Stimulated activated CD4-positive, alpha-beta T cell treated with anti-CD3 and anti-CD28 coated beads, Interleukin-15, amount 100 ng/mL, for 48 hours (primary cell): ENCODE results near the gene HNMT.
"Not testable (repeated sequence)": the region's sequence is repeated elsewhere in the genome, so short reads cannot be mapped to it uniquely, and the experiment has no call there.

ENCODE experiments used
- DNase-seq, 2 donors: peaks; one replicate each; pipeline ENCODE4 v3.0.0-alpha.2; 2020; ENCODE audit warnings: low read depth in 2 of 2

Gene HNMT

GRCh38 chr2:137964066-137964858 is at the start of gene HNMT:
Gene HNMT (plus strand): TSS chr2:137964473. CDS start chr2:137964492, 19 bp downstream.
- no peak for DNase-seq

DNA sequence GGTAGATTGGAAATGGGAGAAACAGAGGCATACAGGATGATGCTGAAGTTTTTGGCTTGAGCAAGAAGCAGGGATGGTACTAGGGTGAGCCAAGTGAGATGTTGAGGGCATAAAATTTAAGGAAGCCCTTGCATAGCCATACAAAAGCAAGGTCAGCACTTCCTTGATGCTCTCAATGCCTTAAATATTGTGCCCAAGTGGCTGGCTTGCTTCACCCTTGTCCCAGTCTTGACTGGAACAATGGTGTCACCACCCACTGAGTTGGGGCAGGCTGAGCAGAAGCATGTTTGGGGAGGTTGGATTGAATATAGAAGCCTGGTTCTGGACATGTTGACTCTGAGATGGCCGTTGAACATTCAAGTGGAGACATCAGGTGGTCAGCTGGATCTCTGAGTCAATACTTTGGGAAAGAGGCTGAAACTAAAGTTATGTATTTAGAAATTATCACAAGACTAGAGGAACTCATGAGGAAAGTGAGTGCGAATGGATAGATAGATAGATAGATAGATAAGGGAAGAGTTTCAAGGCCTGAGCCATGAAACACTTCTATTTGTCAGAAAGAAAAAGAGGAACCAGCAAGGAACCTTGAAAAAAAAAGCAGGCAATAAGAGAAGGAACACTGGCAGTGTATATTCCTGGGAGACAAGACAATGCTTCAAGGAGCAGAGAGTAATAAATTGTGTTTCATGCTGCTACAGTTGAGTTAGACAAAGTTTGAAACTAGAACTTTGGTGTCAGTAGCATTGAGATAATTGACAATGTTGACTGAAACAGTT is 43.0 kb upstream of the HNMT start:
- no peak for DNase-seq

DNA sequence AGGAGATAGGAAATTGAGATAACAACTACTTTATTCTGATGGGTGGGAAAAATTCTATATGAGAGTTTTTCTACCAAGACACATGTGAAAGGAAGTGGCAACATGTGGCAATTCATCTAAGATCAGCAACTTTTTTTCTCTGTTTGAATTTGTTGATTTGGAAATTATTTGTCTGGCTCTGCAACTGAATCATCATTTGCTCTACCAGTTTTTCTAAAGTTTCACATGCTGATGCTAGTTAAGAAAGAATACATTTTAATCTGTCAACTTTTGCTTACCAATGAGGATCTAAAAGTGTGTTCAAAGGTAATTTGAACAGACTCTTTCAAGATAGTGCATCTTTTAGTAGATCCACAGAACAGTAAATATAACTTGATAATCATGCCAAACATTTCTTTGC is 42.1 kb upstream of the HNMT start:
- DNase-seq: not testable (repeated sequence)

DNA sequence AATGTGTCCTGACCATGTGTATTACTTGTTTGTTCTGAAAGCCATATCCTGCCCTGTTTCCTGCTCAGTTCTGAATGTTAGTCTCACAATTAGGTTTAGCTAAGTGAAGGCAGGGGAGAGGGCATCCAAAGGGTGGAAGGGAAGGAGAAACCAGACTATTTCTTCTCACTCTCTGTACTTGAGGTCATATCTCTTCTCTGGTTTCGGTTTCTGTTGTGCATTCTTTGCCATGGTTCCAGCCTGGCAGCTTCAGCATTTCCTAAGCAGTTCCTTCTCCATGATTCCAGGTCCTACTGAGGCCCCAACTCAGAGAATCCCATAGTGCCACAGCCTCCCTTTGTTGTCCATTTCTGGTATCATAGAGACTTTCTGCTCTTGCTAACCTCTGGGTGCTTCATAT is 40.3 kb upstream of the HNMT start:
- DNase-seq: no peak

- DNase-seq: no peak
Observed at GRCh38 chr2:137925599-137925998, 38.7 kb upstream of the HNMT start.

GRCh38 chr2:137927846-137928245 is 36.4 kb upstream of the HNMT start:
- no peak for DNase-seq

DNA sequence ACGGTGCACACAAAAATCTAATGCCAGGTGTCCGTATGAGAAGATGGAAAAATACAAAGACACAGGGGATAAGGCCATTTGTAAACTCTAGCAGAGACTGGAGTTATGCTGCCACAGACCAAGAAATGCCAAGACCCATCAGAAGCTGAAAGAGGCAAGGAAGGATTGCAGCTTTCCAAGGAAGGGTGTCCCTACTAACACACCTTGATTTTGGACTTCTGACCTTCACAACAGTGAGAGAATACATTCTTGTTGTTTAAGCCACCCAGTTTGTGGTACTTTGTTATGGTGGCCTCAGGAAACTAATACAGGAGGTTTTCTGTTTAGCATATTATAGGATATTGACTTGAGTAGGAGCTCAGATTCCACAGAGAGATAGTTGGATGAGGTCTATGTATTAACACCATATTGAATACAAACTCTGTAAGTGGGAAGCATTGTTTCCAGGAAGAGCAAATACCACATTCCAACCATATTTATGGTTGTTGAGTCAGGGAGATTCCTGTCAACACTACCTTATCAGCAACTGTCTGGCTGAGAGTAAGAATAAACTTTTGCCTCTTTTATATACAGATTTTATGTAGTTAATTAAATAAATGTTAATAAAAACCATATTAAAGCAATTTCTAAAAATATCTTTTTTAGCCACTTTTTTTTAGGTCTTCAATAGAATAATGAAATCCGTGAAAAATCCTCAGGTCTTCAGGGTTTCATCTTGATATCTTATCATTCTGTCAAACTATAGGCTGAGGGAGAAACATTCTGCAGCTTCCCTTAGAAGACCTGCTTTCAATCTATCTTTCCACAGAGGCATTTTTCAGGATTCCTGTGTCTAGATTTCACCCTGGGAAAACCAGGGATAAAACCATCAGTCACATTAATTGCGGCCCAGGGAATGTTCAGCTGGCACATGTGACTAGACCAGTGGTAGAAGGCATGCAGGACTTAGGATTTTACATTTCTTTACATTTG is 35.4 kb upstream of the HNMT start:
- DNase-seq: no peak

DNA sequence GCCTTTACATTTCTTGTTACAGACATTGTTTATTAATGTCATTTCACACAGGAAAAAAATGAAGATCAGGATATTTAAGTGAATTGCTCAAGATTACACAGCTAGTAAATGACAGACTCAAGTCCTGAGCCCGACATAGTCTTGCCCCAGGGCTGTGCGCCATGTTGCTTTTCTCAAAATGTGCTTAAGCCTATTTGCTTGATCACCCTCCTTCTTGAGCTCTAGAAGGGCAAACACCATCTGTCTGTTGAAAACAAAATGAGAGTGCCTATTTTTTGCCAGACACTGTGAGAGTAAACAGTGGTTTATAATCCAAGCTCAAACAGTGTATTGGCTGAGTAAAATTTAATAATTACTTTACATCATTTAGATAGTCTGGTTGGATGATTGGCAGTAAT is 34.8 kb upstream of the HNMT start:
- no peak for DNase-seq

- DNase-seq: no peak
Observed at GRCh38 chr2:137930146-137930545, 34.1 kb upstream of the HNMT start.

DNA sequence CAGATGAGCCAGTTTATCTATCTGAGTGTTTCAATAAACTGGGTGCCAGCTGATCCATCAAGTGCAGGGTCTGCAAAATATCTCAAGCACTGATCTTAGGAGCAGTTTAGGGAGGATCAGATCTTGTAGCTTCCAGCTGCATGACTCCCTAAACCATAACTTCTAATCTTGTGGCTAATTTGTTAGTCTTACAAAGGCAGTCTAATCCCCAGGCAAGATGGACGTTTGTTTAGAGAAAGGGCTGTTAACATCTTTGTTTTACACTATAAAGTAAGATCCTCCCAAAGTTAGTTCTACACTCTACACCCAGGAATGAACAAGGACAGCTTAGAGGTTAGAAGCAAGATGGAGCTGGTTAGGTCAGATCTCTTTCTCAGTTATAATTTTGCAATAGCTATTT is 28.7 kb upstream of the HNMT start:
- no peak for DNase-seq

- no peak for DNase-seq
Observed at GRCh38 chr2:137937246-137937645, 27.0 kb upstream of the HNMT start.

GRCh38 chr2:137937778-137938177 is 26.5 kb upstream of the HNMT start:
- no peak for DNase-seq

DNA sequence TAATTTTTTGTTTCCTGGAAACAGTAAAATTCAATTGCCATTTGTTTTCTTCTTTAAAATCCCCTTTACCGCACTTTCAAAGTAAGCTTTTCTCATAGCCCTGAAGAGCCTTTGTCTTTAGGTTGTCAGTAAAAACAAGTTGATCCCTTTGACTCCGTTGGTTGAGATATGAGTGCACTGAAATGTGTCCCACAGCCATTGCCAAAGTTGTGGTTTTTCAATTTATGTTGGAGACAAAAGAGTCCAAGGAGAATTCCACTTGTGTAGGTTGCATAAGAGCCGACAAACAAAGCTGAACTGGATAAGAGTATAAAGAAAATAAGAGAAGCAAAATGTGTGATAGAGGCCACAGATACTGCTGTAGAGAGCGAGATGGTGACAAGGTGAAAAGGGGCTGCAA is 26.1 kb upstream of the HNMT start:
- no peak for DNase-seq

DNA sequence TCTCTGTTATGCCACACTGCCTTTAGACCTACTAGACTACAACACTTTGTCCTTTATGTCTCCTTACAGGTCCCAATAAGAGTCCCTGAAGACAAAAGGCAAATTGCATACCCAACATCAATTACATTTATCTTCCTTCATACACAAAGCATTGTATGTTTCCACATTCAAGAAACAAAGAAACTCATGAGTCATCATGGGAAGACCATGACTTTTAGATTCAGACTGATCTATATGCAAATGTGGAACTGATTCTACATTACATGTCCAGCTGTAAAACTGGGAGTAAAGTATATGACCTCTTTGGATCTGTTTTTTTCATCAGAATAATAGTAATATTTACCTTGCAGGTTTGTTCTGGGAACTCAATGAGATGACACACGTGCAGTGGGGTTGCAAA is 25.2 kb upstream of the HNMT start:
- DNase-seq: no peak

GRCh38 chr2:137940154-137940553 is 24.1 kb upstream of the HNMT start:
- no peak for DNase-seq

GRCh38 chr2:137942037-137942832 is 22.0 kb upstream of the HNMT start:
- no peak for DNase-seq

DNA sequence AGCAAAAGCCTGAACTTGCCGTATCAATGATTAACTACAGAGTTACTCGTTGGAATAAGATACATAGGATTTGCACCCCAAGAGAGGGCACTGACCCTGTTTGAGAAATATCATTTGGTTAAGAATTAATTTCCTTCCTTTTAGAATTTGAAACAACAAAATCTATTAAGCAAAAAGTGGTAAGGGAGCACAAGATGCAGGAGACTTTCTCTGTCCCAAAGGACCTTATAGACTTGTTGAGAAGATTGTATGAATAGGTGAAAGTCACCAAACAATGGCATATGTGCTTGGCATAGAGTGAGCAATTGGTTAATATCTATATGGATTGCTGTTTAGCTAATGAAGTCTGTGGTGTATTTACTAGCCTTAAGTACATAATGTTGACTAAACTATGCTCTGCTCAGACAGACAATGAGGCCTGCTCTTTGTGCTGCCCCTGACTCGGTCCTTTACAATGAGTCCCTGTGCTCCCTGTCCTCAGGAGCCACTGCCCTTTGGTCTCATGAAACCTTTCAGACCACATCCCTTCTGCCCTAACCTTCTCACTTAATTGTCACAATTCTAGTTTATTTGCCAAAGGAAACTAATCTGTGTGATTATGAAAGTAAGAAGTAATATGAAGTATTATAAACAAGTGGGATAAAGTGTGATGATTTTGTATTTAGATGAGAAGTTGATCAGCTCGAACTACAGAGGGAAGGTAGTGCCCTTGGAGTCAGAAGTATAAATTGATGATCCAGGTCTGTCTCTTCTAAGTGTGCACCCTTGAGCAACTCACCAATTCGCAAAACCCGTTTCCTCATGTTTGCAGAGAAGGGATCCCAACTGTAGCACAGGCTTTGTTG is 21.2 kb upstream of the HNMT start:
- DNase-seq: no peak

DNA sequence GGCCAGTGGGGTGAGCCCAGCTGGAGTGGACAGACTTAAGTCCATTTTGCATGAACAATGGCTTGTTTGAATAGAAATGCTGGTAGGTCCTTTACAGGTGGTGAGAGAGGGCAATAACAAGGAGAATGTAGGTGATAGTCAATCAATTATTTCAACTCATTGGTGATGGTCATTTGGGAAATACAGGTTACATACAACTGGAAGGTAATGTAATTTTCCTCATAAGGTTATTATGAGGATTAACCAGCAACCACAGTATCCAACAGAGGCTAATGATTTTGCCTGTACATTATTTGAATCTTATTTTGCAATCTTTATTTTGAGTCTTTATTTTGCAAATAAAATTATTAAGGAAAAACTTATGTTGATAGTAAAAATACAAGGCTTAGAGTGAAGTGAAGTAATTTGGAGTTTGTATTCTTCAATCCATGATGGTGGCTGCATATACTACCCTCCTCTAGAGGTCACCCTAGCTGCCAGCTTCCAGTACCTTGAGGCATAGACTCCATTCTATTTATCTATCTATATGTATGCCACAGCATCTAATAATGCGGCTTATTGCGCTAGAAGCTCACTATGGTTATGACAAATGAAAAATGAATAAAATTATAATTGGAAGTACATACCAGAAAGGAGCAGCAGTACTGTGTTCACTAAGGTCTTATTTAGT is 20.5 kb upstream of the HNMT start:
- DNase-seq: no peak

GRCh38 chr2:137944714-137945113 is 19.6 kb upstream of the HNMT start:
- DNase-seq: no peak

DNA sequence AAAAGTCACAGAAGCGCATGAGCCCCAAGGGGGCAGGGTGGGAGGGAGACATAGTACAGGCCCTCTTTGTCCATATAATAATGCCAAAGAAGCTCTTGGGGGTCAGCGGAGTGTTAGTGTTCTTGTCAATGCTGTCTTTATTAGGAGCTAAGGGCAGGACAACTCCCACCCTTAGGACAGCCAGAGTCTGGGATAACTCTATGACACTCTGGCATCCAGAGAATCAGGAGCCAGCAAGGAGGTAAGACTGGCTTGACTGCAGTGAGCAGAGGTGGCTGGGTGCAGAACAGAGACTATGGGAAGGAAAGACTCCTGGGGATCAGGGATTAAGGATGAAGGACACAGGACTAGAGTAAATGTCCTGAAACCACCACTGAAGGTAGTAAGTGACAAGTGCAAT is 19.0 kb upstream of the HNMT start:
- DNase-seq: no peak
